NCI-H82 treated with DMSO at 0.1 percent for 48 hours (cell line): ENCODE data around the gene XYLT1.
"Not testable (repeated sequence)": the region's sequence is repeated elsewhere in the genome, so short reads cannot be mapped to it uniquely, and the experiment has no call there.

Experiments used
- DNase-seq: peaks from one replicate; lab custom pipeline; 2025; ENCODE audit not compliant: unreplicated experiment; lab: John Stamatoyannopoulos, UW

Gene XYLT1, protein sequence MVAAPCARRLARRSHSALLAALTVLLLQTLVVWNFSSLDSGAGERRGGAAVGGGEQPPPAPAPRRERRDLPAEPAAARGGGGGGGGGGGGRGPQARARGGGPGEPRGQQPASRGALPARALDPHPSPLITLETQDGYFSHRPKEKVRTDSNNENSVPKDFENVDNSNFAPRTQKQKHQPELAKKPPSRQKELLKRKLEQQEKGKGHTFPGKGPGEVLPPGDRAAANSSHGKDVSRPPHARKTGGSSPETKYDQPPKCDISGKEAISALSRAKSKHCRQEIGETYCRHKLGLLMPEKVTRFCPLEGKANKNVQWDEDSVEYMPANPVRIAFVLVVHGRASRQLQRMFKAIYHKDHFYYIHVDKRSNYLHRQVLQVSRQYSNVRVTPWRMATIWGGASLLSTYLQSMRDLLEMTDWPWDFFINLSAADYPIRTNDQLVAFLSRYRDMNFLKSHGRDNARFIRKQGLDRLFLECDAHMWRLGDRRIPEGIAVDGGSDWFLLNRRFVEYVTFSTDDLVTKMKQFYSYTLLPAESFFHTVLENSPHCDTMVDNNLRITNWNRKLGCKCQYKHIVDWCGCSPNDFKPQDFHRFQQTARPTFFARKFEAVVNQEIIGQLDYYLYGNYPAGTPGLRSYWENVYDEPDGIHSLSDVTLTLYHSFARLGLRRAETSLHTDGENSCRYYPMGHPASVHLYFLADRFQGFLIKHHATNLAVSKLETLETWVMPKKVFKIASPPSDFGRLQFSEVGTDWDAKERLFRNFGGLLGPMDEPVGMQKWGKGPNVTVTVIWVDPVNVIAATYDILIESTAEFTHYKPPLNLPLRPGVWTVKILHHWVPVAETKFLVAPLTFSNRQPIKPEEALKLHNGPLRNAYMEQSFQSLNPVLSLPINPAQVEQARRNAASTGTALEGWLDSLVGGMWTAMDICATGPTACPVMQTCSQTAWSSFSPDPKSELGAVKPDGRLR

DNA sequence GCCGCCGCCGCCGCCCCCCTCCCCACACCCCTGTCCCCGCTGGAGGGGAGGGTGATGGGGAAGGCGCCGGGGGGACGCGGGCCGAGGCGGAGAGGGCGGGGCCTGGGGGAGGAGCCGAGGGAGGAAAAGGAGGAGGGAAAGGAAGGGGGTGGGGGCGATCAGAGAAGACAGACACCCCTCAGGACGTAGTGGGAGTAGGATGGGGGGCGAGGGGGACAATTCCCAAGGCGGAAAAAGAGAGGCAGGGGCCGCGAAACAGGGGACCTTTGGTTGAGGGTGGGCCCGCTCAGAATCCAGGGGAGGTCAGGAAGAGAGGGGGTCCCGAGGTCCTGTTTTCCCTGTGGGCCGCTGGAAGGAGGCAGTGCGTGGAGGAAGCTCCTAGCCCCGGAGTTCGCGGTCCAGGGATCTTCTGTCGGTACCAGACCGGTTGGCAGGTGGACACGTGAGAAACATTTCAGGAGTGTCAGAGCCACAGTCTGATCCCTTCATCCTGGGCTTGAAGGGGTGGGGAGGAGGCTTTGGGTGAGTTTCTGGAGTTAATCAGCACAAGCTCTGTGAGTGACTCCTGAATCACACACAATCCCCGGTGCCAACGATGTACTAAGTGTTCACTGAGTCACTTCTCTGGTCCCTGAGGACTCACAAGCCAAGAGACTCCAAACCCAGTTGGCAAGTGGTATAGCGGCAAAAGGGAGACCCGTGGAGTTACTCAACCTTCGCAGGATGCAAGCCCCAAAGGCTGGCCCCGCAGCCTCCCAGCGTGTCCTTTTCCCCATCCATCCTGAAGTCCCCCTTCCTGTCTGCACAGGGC, at the start of gene XYLT1:
Gene XYLT1, minus strand, starts transcription at position 53 of the 811 bp plus-strand sequence. CDS start 164 bp downstream, outside the sequence.
- no peak for DNase-seq

DNA sequence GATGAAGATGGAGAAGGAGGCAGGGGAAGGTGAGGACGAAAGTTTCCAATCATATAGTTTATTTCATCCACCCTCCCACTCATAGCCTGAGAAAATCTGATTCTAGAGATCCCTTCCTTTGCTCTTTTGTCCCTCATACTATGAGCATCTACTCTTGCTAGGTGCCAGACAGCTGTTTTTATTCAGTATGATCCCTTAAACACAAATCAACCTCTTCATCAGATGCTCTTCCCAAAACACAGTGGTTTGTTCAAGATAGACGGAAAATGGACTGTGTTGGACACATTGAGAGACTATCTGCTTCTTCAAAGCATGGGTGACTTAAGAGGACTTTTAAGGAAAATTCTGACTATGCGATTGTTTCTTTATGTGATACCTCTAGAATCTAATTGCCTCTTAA, 49.4 kb upstream of the XYLT1 start:
- no peak for DNase-seq

DNA sequence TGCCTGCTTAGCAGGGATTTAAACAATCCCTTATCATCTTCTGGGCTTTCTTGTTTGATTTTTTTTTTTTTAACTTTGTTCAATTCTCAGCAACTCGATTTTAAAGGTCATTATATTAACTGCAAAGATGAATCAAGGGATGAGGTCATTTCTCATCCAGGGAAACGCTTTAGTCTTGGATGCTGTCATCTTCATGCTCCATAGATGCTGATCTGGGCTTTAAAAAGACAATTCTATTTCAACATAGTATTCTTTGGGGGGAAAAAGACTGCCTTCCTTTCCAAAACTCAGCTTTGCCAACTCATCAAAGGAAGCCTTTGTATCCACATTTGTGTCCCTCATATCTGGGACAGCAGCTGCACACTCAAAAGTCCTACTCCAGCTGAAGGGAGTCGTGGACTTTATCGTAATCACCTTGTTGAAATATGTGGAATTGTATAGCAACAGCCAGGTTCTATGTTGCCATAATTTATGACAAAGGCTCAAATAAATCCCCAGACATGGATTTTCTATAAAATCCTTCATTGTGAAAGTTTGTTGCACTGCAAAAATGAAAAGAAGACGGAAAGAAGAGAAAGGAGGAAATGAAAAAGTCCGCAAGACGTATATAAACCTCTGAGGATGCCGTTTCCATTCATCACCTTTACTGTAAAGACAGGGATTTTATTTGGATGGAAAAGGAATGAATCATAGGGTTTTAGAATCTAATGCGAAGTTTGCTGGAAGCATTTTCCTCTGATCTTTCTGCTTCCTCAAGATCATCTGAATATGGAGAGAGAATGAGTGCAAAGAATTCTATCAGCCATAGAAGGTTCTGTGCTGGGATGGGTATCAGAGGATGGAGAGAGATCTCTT, 48.6 kb upstream of the XYLT1 start:
- DNase-seq = no peak

DNA sequence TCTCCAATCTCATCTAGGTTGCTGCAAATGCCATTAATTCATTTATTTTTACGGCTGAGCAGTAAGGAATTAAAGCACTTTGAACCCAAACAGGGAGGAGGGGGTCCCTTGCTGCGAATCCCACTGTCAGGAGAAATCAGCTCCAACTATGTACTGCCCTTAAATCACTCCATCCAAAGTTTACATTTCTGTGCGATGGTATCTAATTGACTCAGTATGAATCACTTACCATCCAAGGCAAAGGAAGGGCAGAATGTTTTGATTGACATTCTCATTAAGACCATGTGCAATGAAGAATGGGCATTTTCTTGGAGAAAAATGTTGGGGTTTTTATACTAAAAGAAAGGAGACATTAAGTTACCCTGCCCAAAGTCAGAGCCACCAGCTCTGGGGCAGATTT, 47.7 kb upstream of the XYLT1 start:
- no peak for DNase-seq

DNA sequence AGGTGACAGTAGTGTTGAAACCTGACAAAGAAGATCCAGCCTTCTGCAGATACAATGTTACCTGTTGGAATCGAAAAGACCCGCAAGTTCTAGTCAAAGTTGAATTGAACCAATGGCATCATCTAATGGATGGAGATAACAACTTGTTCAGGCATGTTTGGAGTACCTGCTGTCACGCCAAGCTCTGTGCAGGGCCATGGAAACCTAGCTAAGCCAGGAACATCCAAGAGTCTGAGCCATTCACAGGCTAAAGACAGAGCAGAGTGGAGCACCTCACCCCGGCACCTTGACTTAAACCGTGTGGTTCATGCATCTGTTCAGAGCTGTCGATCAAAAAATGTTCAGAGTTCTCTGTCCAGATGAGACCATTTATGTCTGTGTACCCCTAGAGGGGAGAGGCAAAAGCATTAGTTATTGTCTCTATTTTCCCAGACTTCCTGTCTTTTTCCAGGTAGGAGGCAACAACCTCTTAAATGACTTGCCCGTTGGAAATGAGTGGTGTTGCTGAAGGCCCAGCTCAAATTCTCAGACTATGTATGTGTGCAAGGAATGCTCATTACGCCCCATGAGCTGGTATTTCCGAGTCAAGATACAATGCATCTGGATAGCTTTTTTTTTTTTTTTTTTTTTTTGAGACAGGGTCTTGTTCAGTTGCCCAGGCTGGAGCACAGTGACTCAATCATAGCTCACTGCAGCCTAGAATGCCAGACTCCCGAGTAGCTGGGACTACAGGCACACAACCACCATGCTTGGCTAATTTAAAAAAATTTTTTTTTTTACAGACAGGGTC, 44.9 kb upstream of the XYLT1 start:
- DNase-seq = no peak

DNA sequence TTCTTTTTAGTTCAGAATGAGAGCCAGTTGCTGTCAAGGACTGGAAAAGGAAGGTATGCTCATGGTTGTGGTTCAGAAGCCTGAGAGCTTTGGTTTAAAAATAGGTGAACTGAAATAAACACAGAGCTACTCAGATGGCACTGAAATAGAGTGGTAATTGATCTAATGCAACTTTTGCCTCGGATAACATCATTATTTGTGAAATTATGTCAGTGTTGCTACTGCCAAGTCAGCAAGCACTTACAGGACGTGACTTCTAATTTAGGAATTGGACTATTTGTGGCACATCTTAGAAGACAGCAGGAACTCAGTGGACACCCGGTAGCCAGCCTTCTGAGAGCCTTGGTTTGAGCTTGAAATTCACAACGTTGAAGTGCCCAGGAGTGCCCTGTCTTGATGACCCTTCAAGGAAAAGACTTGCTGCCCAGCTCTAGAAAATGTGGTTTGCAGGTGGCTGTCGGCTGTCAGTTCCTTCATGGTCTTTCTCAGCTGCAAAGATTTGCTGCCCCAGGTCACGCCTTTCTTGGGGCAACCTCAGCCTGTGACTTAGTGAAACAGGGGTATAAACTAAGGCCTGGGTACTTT, 42.0 kb upstream of the XYLT1 start:
- no peak for DNase-seq

DNA sequence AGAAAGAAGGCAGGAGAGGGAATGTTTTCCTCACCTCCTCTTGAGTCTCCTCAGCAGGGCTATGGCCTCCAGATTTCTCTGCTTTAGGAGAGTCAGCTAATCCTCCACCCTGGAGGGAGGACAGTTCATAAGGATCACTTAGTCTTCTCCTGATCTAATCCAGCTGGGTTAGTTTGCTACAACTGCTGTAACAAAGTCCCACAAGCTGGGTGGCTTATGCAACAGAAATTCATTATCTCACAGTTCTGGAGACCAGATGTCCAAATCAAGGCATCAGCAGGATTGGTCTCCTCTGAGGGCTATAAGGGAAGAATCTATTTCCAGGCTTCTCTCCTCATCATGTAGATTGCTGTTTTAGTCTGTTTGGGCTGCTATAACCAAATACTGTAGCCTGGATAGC, 40.6 kb upstream of the XYLT1 start:
- DNase-seq = no peak

DNA sequence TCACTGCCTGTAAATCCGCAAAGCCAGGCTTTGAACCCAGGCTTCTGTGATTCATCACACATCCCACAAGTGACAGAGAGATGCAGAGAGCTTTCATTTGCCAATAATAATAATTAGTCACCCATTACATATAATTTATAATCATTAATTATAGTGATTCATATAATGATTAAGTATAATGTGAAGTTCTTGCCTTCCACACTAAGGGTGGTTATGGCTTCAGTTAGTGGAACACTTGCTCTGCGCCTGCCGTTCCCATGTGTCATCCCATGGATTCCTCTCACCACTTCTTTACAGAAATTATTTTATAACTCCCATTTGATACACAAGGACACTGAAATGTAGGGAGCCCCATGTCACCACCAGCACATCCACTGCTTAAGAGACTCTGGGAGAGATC, 39.8 kb upstream of the XYLT1 start:
- DNase-seq = no peak

DNA sequence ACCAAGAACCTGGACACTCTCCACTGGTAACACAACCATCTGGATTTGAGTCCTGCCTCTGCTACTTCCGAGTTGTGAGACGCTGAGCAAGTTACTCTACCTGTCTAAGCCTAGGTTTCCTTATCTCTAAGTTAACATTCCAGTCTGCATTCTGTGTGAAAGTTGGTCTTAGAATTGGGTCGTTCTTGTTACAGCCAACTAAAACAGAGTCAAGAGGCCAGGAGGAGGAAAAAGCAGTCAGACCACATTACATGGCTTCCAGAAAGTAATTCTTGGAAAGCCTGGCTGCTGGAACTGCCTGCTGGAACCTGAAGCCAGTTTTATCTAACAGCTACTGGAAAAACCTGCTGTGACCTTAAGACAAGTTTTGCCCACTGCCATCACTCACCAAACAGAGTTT, 38.4 kb upstream of the XYLT1 start:
- DNase-seq = no peak

DNA sequence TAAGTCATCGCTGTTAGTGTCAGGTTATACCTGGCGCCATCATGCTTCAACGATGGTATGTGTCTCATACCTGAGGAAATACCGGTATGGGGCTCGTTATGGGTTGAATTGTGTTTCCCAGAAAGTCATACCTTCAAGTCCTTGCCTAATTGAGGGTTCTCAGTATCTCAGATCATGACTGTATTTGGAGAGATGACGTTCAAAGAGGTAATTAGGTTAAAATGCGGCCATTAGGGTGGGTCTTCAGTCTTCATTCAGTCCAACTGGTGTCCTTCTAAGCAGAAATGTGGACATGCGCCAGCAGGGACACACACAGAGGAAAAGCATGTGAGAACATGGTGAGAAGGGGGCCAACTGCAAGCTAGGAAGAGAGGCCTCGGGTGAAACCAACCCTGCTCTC, 37.5 kb upstream of the XYLT1 start:
- DNase-seq = no peak

DNA sequence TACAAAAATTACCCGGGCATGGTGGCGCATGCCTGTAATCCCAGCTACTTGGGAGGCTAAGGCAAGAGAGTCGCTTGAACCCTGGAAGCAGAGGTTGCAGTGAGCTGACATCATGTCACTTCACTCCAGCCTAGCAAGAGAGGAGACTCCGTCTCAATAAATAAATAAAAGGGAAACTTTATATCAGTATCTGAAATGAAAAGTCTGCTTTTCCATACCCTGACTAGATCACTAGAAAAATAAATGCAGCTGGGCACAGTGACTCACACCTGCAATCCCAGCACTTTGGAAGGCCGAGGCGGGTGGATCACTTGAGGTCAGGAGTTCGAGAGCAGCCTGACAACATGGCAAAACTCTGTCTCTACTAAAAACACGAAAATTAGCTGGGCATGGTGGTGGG, 36.8 kb upstream of the XYLT1 start:
- DNase-seq = not testable (repeated sequence)

DNA sequence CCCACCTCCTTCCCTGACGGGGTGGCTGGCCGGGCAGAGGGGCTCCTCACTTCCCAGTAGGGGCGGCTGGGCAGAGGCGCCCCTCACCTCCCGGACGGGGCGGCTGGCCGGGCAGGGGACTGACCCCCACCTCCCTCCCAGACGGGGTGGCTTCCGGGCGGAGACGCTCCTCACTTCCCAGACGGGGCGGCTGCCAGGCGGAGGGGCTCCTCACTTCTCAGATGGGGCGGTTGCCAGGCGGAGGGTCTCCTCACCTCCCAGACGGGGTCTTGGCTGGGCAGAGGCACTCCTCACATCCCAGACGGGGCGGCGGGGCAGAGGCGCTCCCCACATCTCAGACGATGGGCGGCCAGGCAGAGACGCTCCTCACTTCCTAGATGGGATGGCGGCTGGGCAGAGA, 35.1 kb upstream of the XYLT1 start:
- DNase-seq = not testable (repeated sequence)

DNA sequence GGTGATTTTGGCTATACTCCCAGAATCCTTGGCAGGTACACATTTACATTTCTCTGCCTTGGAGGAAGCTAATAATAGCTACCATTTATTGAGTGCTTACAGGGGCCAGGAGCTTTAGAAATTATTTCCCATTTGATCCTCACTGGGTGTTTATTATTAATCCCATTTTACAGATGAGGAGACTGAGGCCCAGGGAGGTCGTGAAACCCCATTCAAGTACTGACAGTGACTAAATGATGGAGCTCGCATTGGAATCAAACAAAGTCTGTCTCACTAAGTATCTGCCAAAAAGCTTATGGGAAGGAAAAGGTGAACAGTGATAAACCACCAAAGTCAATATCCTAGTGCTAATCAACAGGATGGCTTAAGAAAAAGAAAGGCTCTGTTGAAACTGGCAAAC, 33.3 kb upstream of the XYLT1 start:
- DNase-seq = no peak

DNA sequence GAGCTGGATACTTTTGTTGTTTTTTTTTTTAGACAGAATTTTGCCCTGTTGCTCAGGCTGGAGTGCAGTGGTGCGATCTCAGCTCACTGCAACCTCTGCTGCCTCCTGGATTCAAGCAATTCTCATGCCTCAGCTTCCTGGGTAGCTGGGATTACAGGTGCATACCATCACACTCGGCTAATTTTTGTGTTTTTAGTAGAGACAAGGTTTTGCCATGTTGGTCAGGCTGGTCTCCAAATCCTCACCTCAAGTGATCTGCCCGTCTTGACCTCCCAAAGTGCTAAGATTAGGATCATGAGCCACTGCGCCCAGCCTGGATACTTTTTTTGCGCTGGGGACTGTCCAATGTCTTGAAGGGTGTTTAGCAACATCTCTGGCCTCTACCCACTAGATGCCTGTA, 32.6 kb upstream of the XYLT1 start:
- DNase-seq = no peak

DNA sequence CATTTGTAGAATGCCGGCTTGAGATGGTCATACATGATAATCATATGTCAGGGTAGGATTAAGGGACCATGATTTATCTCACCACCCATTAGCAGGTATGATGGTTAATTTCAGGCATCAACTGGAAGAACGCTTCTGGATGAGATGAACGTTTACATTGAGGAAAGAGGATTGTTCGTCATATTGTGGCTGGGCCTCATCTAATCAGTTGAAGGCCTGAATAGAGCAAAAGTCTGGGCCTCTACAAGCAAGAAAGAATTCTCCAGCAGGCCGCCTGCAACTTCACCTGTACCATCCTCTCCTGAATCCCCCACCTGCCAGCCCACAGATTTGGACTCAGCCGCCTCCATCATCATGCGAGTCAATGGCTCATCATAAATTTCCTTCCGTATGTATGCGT, 30.6 kb upstream of the XYLT1 start:
- no peak for DNase-seq

DNA sequence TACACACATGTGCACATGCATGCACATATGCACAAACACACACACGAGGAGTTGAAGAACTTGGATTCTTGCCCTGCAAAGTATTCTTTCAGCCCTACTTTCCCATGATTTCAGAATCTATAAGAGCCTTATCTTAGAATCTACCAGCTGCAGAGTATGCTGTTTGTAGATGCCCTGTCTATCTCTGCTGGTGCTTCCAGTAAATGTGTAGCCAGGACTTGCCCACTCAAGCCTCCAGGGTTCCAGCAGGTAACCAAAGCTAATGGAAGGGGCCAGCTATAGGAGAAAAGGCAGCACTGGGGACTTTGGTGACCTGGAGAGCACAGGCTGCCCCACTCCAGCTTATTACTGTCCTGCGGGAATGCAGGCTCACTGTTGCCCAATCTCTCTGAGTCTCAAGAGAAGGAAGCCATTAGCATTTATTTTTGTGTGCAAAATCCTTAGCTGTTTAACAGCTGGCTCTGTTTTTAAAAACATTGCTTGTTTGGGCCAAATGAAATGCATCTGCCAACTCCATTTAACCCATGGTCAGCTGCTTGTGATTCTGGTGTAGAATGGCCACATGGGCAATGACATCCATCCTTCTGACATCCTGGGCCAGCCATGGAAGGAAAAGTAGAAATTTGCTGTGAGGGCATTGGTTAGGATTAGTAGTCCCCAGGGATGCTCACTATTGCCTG, 28.6 kb upstream of the XYLT1 start:
- no peak for DNase-seq

DNA sequence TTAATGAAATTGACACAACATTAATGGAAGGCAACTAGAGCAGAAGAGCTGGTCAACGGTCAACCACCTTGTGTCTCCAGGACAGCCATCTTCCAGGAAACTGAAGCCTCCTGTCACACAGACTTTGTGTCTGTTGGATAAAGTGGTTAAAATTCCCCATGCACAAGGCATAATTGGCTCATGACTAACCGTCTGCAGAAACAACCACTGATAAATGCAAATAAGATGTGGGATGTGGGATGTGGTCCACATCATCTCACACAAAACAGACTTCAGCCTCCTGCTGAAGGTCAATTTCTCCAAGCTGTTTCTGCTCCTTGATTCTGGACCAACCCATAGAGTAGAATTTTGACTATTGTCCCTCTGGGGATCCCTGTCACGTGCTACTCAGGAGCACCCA, 26.9 kb upstream of the XYLT1 start:
- no peak for DNase-seq

DNA sequence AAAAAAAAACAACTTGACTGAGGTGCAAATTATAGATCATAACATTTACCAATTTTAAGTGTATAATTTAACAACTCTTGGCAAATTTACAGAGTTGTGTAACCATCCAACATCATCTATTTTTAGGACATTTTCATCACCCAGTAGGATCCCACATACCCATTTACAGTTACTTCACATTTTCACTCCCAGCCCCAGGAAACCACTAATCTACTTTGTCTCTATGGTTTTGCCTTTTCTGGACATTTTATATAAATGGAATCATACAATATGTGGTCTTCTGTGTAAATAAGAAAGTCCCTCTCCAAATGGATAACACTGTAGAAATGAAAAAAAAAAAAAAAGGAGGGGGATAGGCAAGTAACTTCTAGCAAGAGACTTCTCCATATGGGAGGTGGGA, 26.1 kb upstream of the XYLT1 start:
- DNase-seq = no peak

DNA sequence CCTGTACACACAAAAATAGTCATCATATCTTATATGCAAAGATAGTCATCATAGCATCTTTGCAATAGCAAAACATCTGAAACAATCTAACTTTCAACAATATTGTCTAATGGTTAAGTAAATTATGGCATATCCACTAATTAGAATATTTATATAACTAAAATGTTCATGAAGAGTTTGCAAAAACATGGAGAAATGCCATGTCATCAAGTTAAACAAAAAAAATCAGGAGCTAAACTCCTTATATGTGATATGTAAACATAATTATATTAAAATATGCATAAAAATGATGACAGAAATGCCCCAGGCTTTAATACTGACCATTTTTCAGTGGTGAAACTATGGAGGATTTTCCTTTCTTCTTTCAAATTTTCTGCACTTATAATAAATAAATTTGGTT, 22.3 kb upstream of the XYLT1 start:
- no peak for DNase-seq
